GM12878 (cell line): ENCODE measurements around the gene LRRC10B. TPM values are rescaled to one million over a fixed set of nuclear protein-coding genes. Genes with fewer than 3 reads are reported as not detected.

Experiments
- ATAC-seq: fragments of 200-7000 bp; cut with Tn5 transposase; 3 replicates; pipeline ENCODE4 v1.9.1; 2020; ENCODE audit warnings: mild to moderate bottlenecking, moderate library complexity
- BruUV-seq: library from RNA; stranded (reverse); fragments of 400-500 nt; replicated peaks from 2 replicates; lab custom pipeline; 2021; lab: Mats Ljungman, UMichigan
- CTCF ChIA-PET: fragments of 300-600 bp; sonication (Branson Sonifier 250); formaldehyde crosslinking; extraction: SDS; loops from one replicate; lab custom pipeline; 2021; ENCODE audit warnings: inconsistent platforms; lab: Yijun Ruan, JAX
- POLR2A ChIA-PET: fragments of 350-600 bp; formaldehyde crosslinking; extraction: SDS; loops from one replicate; lab custom pipeline; 2021; ENCODE audit warnings: inconsistent platforms; lab: Charles Lee
- RAD21 ChIA-PET: fragments of 300-600 bp; sonication (Branson Sonifier 250); formaldehyde crosslinking; loops from one replicate; lab custom pipeline; 2023; ENCODE audit warnings: antibody characterized with exemption; ENCODE audit not compliant: unreplicated experiment; lab: Charles Lee
- SMC1A ChIA-PET: fragments of 300-600 bp; sonication (Branson Sonifier 250); formaldehyde crosslinking; loops from one replicate; lab custom pipeline; 2023; ENCODE audit not compliant: unreplicated experiment, uncharacterized antibody; lab: Charles Lee
- DNase-seq: peaks from one replicate; pipeline ENCODE4 v3.0.0-alpha.2; 2011; ENCODE audit warnings: low read depth, low spot score
- FAIRE-seq: peaks from 3 replicates; lab custom pipeline; 2011; peaks lifted over from hg19 to GRCh38; lab: Jason Lieb, UNC
- H2AFZ ChIP-seq: 2 replicates; pipeline ENCODE4 v1.6.0; 2011; ENCODE audit warnings: low read depth, low read length, control low read depth; ENCODE audit not compliant: control insufficient read depth
- H3K27ac ChIP-seq: 2 replicates; pipeline ENCODE4 v1.5.1; 2011; ENCODE audit warnings: control low read depth; ENCODE audit not compliant: control insufficient read depth, insufficient read depth
- H3K27me3 ChIP-seq, 2 experiments: replicated peaks in 1 of 2; 2 replicates each; pipeline versions ENCODE4 v1.6.0 to v1.6.1; 2011; ENCODE audit warnings: low read length in 1 of 2; ENCODE audit not compliant: control insufficient read depth in 2 of 2, insufficient read depth in 2 of 2
- H3K36me3 ChIP-seq, 2 experiments: 2 replicates each; pipeline ENCODE4 v1.5.1; 2011; ENCODE audit warnings: low read length in 1 of 2; ENCODE audit not compliant: control insufficient read depth in 2 of 2, insufficient read depth in 2 of 2
- H3K4me1 ChIP-seq: 2 replicates; pipeline ENCODE4 v1.6.1; 2011; ENCODE audit warnings: mild to moderate bottlenecking, low read length, moderate library complexity, mixed read lengths; ENCODE audit not compliant: control insufficient read depth, insufficient read depth
- H3K4me2 ChIP-seq: 2 replicates; pipeline ENCODE4 v1.6.0; 2011; ENCODE audit warnings: control low read depth; ENCODE audit not compliant: control insufficient read depth, insufficient read depth
- H3K4me3 ChIP-seq: fragments of 200-600 bp; sonication (generic); 2 replicates; pipeline ENCODE4 v1.5.1; 2016
- H3K79me2 ChIP-seq: 2 replicates; pipeline ENCODE4 v1.6.0; 2011; ENCODE audit warnings: low read length; ENCODE audit not compliant: control insufficient read depth, insufficient read depth
- H3K9ac ChIP-seq: 2 replicates; pipeline ENCODE4 v1.8.0; 2011; ENCODE audit warnings: low read length, control low read depth, mixed read lengths; ENCODE audit not compliant: control insufficient read depth, insufficient read depth
- H3K9me3 ChIP-seq: replicated peaks from 3 replicates; pipeline ENCODE4 v1.5.1; 2011; ENCODE audit warnings: mild to moderate bottlenecking, low read length; ENCODE audit not compliant: control insufficient read depth, insufficient read depth
- H4K20me1 ChIP-seq: 2 replicates; pipeline ENCODE4 v1.6.0; 2011; ENCODE audit not compliant: control insufficient read depth, insufficient read depth
- ASH2L ChIP-seq: fragments of 300-600, 200-600 bp; sonication (generic); IDR thresholded peaks from 2 replicates; pipeline ENCODE4 v1.6.1; 2017; ENCODE audit warnings: low read depth, mild to moderate bottlenecking, borderline replicate concordance
- CBX5 ChIP-seq: sonication (generic); IDR thresholded peaks from 2 replicates; pipeline ENCODE4 v1.6.1; 2016; ENCODE audit warnings: low read depth, moderate library complexity, mild to moderate bottlenecking, inconsistent platforms
- HCFC1 ChIP-seq: fragments of 150-350 bp; IDR thresholded peaks from 2 replicates; pipeline ENCODE4 v1.6.1; 2014; ENCODE audit warnings: low read length
- IRF3 ChIP-seq: fragments of 450-650 bp; IDR thresholded peaks from 2 replicates; pipeline ENCODE4 v1.6.1; 2014; ENCODE audit warnings: mild to moderate bottlenecking
- MTA3 ChIP-seq: IDR thresholded peaks from 2 replicates; pipeline ENCODE4 v1.6.1; 2012; ENCODE audit warnings: low read length, inconsistent platforms, borderline replicate concordance
- NR2F1 ChIP-seq: fragments of 450-650 bp; conservative IDR thresholded peaks from 2 replicates; pipeline ENCODE4 v1.6.1; 2017; ENCODE audit warnings: mild to moderate bottlenecking
- PAX5 ChIP-seq: IDR thresholded peaks from 2 replicates; pipeline ENCODE4 v1.6.1; 2011; ENCODE audit warnings: low read depth, low read length, borderline replicate concordance
- RFX5 ChIP-seq: IDR thresholded peaks from 2 replicates; pipeline ENCODE4 v1.6.1; 2011; ENCODE audit warnings: low read depth, low read length, improper control_type of control experiment
- SREBF2 ChIP-seq: IDR thresholded peaks from 2 replicates; pipeline ENCODE4 v1.6.1; 2012; ENCODE audit warnings: mild to moderate bottlenecking, low read length
- USF2 ChIP-seq: IDR thresholded peaks from 2 replicates; pipeline ENCODE4 v1.6.1; 2011; ENCODE audit warnings: low read depth, low read length, improper control_type of control experiment, borderline replicate concordance
- YY1 ChIP-seq: IDR thresholded peaks from 2 replicates; pipeline ENCODE4 v1.6.1; 2011; ENCODE audit warnings: low read depth, mild to moderate bottlenecking, low read length
- WGBS: methylation state at CpG from one replicate; pipeline ENCODE4 v1.1.6; 2016; ENCODE audit warnings: low lambda C conversion rate; ENCODE audit not compliant: insufficient replicate concordance, insufficient coverage; ENCODE audit errors: missing lambda C conversion rate; 5-methylcytosine and 5-hydroxymethylcytosine counted together
- in situ Hi-C: fragments of 300-500 bp; cut with MboI; formaldehyde crosslinking; loops from 9 replicates; pipeline ENCODE4 v1.14.3; 2018; ENCODE audit warnings: mixed read lengths
- intact Hi-C: fragments of 100-400 bp; cut with micrococcal nuclease; formaldehyde crosslinking; loops from one replicate; pipeline ENCODE4 v1.14.2; 2022; ENCODE audit not compliant: unreplicated experiment
- polyA plus RNA-seq, 11 experiments: library from polyadenylated mRNA; depleted of rRNA in 4 of 11; unstranded in 6 of 11; stranded (reverse) in 5 of 11; fragments of >200 nt; fragmentation: Nextera tagmentation in 4 of 11; fragmentation: Illumina TruSeq in 1 of 11; extraction: Ambion mirVana in 4 of 11; extraction: Trizol in 1 of 11; gene quantifications; 1 replicate in 1 of 11; 2 replicates in 10 of 11; pipeline versions ENCODE4 v1.2.1 to v1.2.3, GENCODE V29; 2011 to 2016; ENCODE audit warnings: inconsistent platforms in 2 of 11, missing spikeins in 2 of 11, low read depth in 1 of 11
- total RNA-seq, 4 experiments: library from RNA; depleted of rRNA in 3 of 4; stranded (reverse); fragments of >200 nt in 3 of 4; fragmentation: Illumina TruSeq in 1 of 4; extraction: Trizol in 1 of 4; gene quantifications; 2 replicates each; pipeline versions ENCODE4 v1.2.1 to v1.2.3, GENCODE V29; 2013 to 2021
- TF ChIP-seq, protein P1 (sequence below): fragments of 450-650 bp; IDR thresholded peaks from 2 replicates; pipeline ENCODE4 v1.6.1; 2017; ENCODE audit warnings: borderline replicate concordance

LRRC10B gene
- total and polyA plus RNA-seq, 10 of the 15 experiments (the other 5 are each of a cell fraction or from before 2014, with no cell fraction given), result not detected

- FAIRE-seq, result no peak
- Histone ChIP-seq H4K20me1 (peaks cover 1% of the 10 kb centered on the region; the same call in 1 of the 2 replicates), H3K27ac (no peak overlapping the region), H3K36me3 (no peaks in the 10 kb centered on the region; a peak in 1 of 4 replicates), H3K27me3 (no peaks in the 10 kb centered on the region), H3K9ac (no peak overlapping the region), H3K9me3 (no peaks in the 10 kb centered on the region), H3K79me2 (no peaks in the 10 kb centered on the region), H3K4me2 (no peak overlapping the region), H3K4me3 (no peak overlapping the region), H2AFZ (no peak overlapping the region), H3K4me1 (no peaks in the 10 kb centered on the region)
- ChIA-PET RAD21 (interaction anchor here (0.7 kb wide), 1 partner anchor 26 kb away, joined by 4 read pairs; no protein-coding TSS in a partner anchor), CTCF (interaction anchor here (0.6 to 1.9 kb wide), 4 partner anchors 9 to 195 kb away, joined by 3 to 7 read pairs (median 4); no protein-coding TSS in a partner anchor), POLR2A (interaction anchor here (0.6 kb wide), 1 partner anchor 340 kb away, joined by 3 read pairs; no protein-coding TSS in a partner anchor), SMC1A (no interaction called here)
- in situ Hi-C loops (no loop called here), intact Hi-C loops (loop anchor here (10.0 kb wide), 1 partner anchor 262 kb away; no protein-coding TSS in a partner anchor)
- ATAC-seq, result no peak
- WGBS, result 82% methylated on average over 5 of the region's 5 CpGs
- BruUV-seq, result no TSS peak
- TF ChIP-seq SREBF2, result no peak
- no peak for TF ChIP-seq MTA3
- no peak for DNase-seq
Observed at GRCh38 chr11:61472868-61473267, 35.7 kb upstream of the LRRC10B start.

DNA sequence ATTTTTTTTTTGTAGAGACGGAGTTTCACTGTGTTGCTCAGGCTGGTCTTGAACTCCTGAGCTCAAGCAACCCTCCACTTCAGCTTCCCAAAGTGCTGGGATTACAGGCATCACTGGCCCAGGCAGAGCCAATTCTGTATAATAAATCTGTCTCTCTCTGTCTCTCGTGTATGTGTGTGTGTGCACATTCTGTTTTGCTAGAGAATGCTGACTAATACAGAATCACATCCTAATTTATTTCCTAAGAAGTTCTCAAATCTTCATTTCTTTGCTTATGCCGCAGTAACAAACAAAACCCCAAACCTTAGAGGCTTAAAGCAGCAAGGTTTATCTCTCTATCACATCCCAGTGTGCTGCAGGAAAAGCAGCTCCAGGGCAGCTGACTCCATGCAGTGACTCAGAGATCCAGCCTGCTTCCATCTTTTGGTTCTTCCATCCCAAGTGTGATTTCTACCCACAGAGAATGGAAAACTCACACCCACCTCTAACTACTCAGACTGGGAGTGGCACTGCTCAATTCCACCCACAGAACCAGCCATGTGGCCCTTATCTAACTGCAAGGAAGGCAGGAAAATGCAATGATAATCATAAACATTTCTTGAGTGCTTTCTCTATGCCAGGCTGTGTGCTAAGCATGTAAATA is 35.1 kb upstream of the LRRC10B start:
- DNase-seq, result no peak
- Histone ChIP-seq H3K9me3 (no peaks in the 10 kb centered on the region), H3K27ac (no peak overlapping the region), H2AFZ (no peak overlapping the region), H3K4me1 (no peaks in the 10 kb centered on the region), H3K79me2 (no peaks in the 10 kb centered on the region), H3K9ac (no peak overlapping the region), H4K20me1 (peaks cover 3% of the 10 kb centered on the region; the same call in 1 of the 2 replicates), H3K36me3 (no peaks in the 10 kb centered on the region; a peak in 1 of 4 replicates), H3K27me3 (no peaks in the 10 kb centered on the region), H3K4me3 (no peak overlapping the region), H3K4me2 (no peak overlapping the region)
- 51% methylated on average over 3 of the region's 3 CpGs for WGBS
- ChIA-PET CTCF (interaction anchor here (0.6 to 1.9 kb wide), 4 partner anchors 9 to 194 kb away, joined by 3 to 7 read pairs (median 4); no protein-coding TSS in a partner anchor), POLR2A (no interaction called here), SMC1A (no interaction called here), RAD21 (interaction anchor here (0.7 kb wide), 1 partner anchor 25 kb away, joined by 4 read pairs; no protein-coding TSS in a partner anchor)
- BruUV-seq, result no TSS peak
- no peak for FAIRE-seq
- in situ Hi-C loops, result no loop called here
- ATAC-seq, result no peak
- intact Hi-C loops, result loop anchor here (10.0 kb wide), 1 partner anchor 261 kb away; no protein-coding TSS in a partner anchor
- TF ChIP-seq PAX5 (no peak), NR2F1 (no peak), CBX5 (no peak), USF2 (no peak), YY1 (no peak), RFX5 (no peak), IRF3 (no peak), HCFC1 (no peak), ASH2L (no peak)
- TF ChIP-seq, protein P1, sequence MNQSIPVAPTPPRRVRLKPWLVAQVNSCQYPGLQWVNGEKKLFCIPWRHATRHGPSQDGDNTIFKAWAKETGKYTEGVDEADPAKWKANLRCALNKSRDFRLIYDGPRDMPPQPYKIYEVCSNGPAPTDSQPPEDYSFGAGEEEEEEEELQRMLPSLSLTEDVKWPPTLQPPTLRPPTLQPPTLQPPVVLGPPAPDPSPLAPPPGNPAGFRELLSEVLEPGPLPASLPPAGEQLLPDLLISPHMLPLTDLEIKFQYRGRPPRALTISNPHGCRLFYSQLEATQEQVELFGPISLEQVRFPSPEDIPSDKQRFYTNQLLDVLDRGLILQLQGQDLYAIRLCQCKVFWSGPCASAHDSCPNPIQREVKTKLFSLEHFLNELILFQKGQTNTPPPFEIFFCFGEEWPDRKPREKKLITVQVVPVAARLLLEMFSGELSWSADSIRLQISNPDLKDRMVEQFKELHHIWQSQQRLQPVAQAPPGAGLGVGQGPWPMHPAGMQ, result no peak
